SK-MEL-5 (cell line): ENCODE results near the gene ARHGEF28. TPM values are rescaled to one million over a fixed set of nuclear protein-coding genes. Genes with fewer than 3 reads are reported as not detected.
A peak's percentile ranks its signal among the peaks of the same experiment; 100 is the strongest.

Experiments used
- DNase-seq: peaks from one replicate; pipeline ENCODE4 v3.0.0-alpha.2; 2016; ENCODE audit warnings: low read depth, low spot score
- in situ Hi-C: cut with HindIII; loops from 2 replicates; pipeline ENCODE4 v1.10.0; 2016; ENCODE audit warnings: low sequenced_read_pairs, high pct_unique_total_duplicates, low pct_unique_long_range_greater_than_20kb
- total RNA-seq: library from RNA; depleted of rRNA; stranded (reverse); fragments of >200 nt; shearing (Covaris generic); gene quantifications from 2 replicates; pipeline ENCODE4 v1.2.3, GENCODE V29; 2014

The ARHGEF28 gene
- total RNA-seq, 1 experiment from 2014 or later, result 0.63 TPM

DNA sequence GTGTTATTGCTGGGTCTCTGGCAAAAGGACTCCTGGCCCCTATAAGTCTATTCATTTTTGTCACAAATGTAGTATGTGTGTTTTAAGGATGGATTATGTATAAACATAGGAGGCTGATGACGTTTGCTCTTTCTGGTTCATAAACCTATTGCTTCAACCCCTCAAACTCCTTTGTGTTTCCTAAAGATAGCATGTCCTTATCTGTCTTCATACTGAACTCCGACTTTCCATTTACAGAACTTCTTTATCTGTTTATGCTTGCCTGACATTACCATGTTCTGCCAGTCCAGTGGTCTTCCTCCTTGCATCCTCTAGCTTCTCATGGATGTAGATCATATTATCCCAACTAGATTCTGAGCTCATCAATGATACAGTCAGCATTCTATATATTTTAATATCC lies 46.1 kb downstream of the ARHGEF28 start:
- in situ Hi-C loops, result no loop called here
- no peak for DNase-seq

DNA sequence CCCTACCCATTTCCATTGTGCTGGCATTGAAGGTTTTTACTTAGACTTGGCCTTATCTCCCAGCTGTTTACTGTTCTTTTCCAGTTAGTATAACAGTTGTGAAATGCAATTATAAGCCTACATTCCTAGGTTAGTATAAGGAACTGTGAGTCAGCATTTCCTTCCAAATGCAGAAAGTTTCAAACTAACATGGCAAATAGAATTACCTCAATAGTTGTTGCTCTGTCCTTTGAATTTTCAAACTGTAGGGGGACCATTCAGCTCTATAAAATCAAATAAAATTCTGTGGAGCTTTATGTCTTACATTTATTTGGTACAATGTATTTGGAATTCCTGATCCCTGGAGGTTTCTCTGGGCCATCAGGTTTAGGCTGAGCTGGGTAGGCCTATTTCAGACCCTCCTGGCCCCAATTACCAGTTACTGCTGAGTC lies 47.2 kb downstream of the ARHGEF28 start:
- in situ Hi-C loops, result no loop called here
- DNase-seq, result no peak

DNA sequence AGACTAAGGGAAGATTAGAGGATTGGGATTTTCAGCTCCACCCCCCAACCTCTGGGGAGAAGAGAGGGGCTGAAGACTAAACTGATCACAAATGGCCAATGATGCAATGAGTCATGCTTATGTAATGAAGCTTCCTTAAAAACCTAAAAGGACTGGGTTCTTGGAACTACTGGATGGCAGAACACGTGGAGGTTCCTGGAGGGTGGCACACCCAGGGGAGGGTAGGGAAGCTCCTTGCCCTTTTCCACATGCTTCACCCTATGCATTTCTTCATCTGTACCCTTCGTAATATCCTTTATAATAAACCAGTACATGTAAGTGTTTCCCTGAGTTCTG lies 48.6 kb downstream of the ARHGEF28 start:
- in situ Hi-C loops, result no loop called here
- DNase-seq, result no peak

DNA sequence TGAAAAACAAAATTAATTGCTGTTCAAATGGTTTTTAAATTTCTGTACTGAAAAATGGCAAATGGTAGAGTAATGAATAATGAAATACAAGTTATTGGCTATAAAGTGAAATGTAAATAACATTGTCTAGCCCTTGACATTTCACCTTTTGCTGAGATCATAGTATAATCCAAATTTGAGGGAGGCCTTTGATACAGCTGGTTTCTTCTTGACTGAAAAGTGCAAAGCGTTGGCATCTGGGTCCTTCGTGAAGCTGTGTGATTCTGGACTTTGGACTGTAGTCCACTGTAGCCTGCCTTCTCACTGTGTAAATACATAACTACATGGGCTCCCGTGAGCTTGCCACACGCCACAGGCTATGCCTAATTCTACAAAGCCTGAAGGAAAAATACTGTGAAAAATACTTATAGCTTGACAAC lies 52.3 kb downstream of the ARHGEF28 start:
- DNase-seq, result no peak
- in situ Hi-C loops, result no loop called here

DNA sequence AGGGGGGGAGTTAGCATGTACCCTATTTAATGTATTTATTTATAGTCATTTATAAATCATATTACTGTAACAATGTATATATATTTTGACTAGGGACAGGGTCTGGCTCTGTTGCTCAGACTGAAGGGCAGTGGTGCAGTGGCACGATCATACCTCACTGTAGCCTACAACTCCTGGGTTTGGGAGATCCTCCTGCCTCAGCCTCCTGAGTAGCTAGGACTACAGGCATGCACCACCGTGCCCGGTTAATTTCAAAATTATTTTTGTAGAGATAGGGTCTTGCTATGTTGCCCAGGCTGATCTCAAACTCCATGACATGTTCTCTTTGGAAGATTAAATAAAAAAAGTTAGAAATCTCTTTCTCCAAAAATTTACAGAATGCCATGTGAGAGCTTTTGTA lies 52.8 kb downstream of the ARHGEF28 start:
- DNase-seq, result no peak
- in situ Hi-C loops, result no loop called here

DNA sequence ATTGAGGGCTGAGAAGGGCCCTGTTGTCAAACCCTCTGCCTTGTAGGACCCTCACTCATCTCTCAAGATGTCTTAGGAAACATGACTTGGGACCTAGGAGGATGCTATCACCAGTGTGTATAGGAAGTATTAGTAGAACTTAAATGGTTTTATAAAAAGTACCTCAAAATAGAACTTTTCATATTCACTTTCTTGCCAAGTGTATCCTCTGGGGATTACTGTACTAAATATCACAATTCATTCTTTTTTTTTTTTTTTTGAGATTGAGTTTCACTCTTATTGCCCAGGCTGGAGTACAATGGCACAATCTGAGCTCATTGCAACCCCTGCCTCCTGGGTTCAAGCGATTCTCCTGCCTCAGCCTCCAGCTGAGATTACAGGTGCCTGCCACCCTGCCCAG lies 56.2 kb downstream of the ARHGEF28 start:
- no peak for DNase-seq
- in situ Hi-C loops, result no loop called here

DNA sequence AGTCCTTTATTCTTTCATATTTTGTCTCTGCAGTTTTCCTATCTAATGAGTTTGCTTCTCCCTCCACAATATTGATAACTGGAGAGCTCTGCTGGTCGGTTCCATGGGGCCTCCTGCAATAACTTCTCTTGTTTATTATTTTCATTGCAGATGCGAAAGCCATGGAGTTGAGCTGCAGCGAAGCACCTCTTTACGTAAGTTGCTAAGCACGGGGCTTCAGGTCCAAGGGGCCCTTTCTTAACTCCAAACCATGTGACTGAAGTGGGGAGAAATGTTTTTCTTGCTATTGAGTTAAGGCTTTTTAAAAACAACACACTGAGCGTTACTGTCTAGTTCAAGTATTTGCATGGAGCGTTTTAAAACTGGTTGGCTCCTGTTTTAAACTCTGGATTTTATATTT lies 58.7 kb downstream of the ARHGEF28 start:
- in situ Hi-C loops, result no loop called here

DNA sequence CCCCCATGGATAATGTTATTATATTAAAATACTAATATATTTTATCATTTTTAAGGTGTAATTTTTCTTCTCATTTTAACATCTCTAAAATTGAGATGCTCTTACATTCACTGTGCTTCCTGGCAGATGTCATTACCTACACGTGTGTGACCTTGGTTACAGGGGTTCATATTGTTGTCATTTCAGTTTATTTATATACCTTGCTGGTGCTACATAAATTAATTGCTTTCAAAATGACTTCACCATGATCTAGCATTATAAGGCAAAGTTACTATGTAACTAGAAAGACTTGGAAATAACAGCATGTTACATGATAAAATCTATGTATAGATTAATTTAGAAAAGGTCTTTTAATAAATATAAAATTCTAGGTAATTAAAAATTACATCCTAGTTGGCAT lies 60.9 kb downstream of the ARHGEF28 start:
- in situ Hi-C loops, result no loop called here

More for the DNA sequence above, 58.7 kb downstream of the ARHGEF28 start:
- no peak for DNase-seq

DNA sequence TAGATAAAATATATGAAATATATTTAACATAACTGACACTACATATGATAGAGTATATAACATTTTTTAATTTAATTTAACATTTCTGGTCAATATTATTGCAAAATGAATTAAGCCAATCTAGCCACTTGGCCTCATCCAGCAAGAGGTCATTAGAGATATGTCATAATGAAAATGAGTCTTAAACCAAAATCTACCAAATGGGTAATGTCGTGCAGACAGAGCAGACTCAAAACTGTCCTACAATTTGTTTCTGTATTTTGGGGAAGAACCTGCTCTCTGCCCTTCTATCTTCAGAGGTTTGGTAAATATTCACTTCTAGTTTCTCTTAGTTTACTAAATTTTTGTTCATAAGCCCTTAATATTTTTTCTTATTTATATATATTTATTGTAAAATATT lies 61.4 kb downstream of the ARHGEF28 start:
- in situ Hi-C loops, result no loop called here
- no peak for DNase-seq

More for the DNA sequence above, 60.9 kb downstream of the ARHGEF28 start:
- DNase-seq, result no peak

DNA sequence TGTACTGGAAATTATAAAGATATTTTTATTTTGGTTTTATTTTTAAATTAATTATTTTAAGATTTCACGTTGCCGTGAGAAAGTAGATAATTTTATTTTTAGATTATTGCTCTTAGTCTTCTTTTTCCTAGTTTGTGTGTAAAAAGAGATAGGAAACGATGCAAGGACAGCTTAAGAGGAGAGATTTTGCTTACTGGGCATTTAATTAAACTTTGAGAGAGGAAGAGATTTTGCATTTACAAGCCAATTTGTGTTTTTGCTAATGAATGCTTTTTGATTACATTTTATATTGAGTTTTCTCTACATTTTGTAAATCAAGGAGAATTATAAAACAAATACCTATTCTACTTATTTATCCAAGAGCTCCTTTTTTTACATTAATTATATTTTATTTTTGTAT lies 64.0 kb downstream of the ARHGEF28 start:
- DNase-seq, result no peak
- in situ Hi-C loops, result no loop called here

DNA sequence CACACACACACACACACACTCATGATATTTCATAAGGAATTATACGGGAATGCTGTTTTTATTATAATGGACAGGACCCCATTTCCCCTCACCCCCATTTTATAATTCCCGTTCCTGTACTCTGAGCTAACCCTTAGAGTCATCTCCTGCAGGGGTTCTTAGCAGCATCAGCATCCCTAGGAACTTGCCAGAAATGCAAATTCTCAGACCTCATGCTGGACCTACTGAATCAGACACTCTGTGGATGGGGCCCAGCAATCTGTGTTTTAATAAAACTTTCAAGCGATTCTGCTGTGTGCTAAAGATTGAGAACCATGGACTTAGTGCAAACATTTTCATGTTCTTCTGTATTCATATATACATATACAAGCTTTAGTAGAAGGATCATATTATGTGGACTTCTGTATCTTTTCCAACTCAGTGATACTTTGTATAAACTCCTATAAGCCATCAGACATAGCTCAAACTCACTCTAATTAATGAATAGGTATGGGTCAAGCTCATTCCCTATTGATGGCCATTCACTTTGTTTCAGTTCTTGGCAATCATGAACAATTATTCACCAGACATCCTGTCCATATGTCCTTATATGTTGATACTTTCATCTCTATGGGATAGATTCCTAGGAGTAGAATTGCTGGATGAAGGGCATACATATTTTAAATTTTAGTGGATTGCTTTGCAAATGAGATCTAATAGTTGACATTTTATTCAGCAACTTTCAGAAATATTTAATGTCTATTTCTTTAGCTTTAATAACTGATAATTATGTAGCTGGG lies 65.5 kb downstream of the ARHGEF28 start:
- in situ Hi-C loops, result no loop called here
- DNase-seq, result no peak

DNA sequence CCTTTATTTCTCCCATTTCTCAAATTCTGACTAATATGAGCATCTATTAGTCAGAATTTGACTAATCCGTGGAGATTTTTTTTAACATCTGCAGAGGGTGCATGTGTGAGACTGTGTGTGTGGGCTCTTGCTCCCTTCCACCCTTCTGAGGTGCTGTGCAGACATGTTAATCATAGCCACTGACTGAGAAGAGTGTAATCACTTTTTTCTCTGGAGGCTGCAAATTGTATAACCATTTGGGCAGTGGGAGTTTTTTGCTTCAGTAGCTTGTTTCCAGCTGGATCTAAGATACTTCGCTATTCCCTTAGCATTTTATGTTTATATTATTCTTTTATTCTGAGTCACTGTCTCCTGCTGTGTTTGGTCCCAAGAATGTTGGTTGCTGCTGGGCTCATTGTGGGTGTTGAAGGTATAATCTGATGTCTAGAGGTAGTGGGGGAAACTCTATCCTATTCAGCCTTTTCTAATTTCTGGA lies 66.2 kb downstream of the ARHGEF28 start:
- no peak for DNase-seq
- in situ Hi-C loops, result no loop called here

DNA sequence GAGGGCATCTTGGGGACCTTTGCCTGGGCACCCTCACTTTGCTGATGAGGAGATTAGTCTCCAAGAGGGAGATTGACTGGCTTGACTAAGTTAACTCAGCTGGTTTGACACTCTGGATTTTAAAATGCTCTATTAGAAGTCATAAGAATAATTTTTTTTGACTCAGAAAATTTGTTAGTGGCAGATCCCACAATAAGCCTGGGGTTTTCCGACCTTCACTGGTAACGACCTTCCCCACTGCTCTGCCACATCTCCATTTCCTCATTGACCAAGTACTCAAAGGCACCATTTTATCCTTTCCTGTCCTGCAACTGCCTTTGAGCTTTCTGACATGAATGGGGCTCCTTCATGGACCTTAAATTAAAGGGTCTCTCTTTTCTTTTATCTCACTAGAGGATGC lies 67.0 kb downstream of the ARHGEF28 start:
- DNase-seq, result no peak
- in situ Hi-C loops, result no loop called here

DNA sequence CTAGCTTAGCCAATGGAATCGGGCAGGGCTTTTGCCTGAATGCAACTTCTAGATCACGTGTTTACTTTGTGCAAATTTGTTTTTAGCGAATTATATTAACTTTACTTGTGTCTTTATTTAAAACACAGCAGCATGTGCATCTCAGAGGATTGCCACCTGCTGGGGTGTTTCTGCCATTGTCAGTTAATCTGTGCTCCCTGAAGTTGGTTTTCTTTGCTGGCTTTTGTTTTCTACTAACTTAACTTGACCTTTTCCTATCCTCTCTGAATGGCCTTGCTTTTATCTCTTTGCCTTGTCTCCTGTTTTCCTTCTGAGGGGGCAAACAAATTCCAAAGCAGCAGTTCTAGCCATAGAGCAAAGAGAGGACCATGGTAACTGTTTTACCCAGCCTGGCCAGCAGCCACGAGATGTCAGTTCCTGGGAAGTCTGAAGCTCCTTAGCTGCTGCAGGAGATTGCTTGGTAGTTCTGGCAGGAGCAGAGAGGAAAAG lies 67.6 kb downstream of the ARHGEF28 start:
- DNase-seq, result peak; percentile 27
- in situ Hi-C loops, result no loop called here

DNA sequence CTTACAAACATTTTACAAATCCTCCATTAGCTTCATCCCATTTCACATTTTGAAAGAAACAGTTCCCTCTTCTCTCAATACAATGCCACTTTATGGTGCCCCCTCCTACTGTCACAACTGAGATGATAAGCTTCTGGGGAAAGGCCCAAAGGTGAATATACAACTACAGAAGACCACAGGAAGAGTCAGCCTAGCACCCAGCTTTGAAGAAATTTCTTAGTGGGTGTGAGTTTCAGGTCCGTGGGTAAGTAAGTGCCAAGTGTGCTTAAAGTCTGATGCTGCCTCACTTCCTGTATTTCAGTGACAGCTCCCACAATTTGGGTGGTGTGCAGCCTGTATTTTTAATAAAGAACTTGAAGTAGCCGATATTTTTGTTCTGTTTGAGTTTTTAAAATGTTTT lies 68.1 kb downstream of the ARHGEF28 start:
- no peak for DNase-seq
- in situ Hi-C loops, result no loop called here

DNA sequence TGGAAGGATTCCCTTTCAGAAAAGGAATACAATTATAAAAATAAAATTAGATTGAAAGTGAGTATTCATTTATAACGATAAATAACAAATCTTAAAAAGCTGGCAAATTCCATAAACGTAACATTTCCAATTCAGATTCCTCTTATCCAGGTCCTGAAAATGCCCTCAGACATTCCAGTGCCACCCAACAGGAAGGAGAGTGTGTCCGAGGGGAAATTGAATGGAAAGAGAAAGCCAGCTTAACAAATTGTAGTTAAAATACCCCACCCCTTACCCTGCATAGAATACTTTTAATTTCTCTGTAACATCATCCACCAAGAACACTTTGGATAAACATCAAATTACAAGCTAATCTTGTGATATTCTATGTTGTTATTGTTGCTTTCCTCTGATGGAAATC lies 72.0 kb downstream of the ARHGEF28 start:
- in situ Hi-C loops, result no loop called here
- DNase-seq, result no peak

DNA sequence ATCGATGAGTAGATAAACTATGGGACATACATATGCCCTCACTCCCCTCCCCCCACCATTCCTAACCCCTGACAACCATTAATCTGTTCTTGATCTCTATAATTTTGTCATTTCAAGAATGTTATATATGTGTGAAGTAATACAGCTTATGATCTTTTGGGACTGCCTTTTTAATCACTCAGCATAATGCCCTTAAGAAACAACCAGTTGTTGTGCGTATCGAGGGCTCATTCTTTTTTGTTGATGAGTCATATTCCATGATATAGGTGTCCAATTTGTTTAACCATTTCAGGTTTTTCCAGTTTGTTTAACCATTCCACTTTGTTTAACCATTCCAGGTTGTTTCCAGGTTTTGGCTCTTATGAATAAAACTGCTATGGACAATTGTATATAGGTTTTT lies 75.6 kb downstream of the ARHGEF28 start:
- DNase-seq, result no peak
- in situ Hi-C loops, result no loop called here

DNA sequence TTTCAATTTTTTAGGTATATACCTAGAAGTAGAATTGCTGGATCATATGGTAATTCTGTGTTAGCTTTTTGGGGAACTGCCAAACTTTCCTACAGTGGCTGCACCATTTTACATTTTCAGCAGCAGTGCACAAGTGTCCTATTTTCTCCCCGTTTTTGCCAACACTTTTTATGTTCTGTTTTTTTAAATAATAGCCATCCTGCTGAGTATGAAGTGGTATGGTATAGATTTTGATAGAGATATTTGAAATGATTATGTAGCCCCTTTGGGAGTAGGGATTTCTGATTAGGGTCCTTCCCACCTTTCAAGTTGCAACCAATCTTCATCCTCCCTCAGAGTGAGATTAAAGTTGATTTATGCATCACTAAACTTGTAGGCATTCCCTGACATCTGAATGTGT lies 76.5 kb downstream of the ARHGEF28 start:
- in situ Hi-C loops, result no loop called here
- DNase-seq, result no peak

DNA sequence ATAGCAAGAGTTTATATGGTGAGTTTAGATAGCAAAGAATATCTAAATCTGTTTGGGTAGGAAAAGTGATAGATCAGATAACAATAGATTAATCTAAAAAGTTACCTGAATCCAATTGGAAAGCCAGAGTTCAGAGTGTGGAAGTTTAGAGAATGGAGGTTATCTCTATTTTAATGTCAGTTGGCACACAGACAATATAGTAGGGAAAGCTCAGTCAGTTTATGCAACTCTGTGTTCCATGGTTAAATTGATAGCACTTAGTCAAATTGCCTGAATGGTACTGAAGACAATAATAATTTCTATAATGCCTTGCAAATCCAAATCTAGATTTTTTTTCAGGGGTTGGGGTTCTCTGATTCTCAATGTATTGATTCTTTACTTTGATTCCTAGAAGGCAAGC lies 77.0 kb downstream of the ARHGEF28 start:
- in situ Hi-C loops, result no loop called here
- no peak for DNase-seq
